Testis (tissue), 3 donors: ENCODE results near the gene ETS1. TPM values are rescaled to one million over a fixed set of nuclear protein-coding genes. Genes with fewer than 3 reads are reported as not detected.

Experiments
- DNase-seq: peaks from one replicate; pipeline ENCODE4 v3.0.0-alpha.2; 2019
- H3K27ac ChIP-seq, 2 donors: fragments of 200-600 bp; sonication (generic); one replicate each; pipeline ENCODE4 v1.5.1; 2019
- H3K27me3 ChIP-seq: fragments of 200-600 bp; sonication (generic); one replicate; pipeline ENCODE4 v1.5.1; 2019
- H3K36me3 ChIP-seq: fragments of 200-600 bp; sonication (generic); one replicate; pipeline ENCODE4 v1.5.1; 2017; ENCODE audit warnings: low read depth; ENCODE audit errors: missing control alignments
- H3K4me1 ChIP-seq: fragments of 200-600 bp; sonication (generic); one replicate; pipeline ENCODE4 v1.5.1; 2019
- H3K4me3 ChIP-seq, 2 donors: fragments of 200-600 bp; sonication (generic); one replicate each; pipeline ENCODE4 v1.5.1; 2017 to 2019
- H3K9me3 ChIP-seq: fragments of 200-600 bp; sonication (generic); one replicate; pipeline ENCODE4 v1.5.1; 2017
- POLR2A ChIP-seq: fragments of 450-650 bp; IDR thresholded peaks from one replicate; pipeline ENCODE4 v1.6.1; 2017; ENCODE audit warnings: antibody characterized with exemption, mild to moderate bottlenecking, moderate library complexity
- WGBS, 2 donors: methylation state at CpG; one replicate each; pipeline ENCODE4 v1.1.5; 2018; 5-methylcytosine and 5-hydroxymethylcytosine counted together
- intact Hi-C: fragments of 100-400 bp; cut with DNase I; formaldehyde crosslinking; loops from one replicate; pipeline ENCODE4 v1.15.1; 2023; ENCODE audit warnings: low total_unique reads
- polyA plus RNA-seq: library from polyadenylated mRNA; stranded (reverse); fragments of 350-450 nt; fragmentation: Illumina TruSeq; extraction: RNeasy Lipid Tissue Mini Kit (QIAGEN cat#74804); gene quantifications from one replicate; pipeline ENCODE4 v1.2.3, GENCODE V29; 2014; ENCODE audit warnings: low read depth, low replicate concordance; ENCODE audit not compliant: insufficient read depth
- total RNA-seq, 2 donors: library from RNA; depleted of rRNA; stranded (reverse); fragments of >200 nt; gene quantifications; one replicate each; pipeline ENCODE4 v1.2.3, GENCODE V29; 2016
- TF ChIP-seq, protein P1 (sequence below), 3 experiments: fragments of 450-650 bp in 2 of 3; fragments of 200-600 bp in 1 of 3; sonication (generic) in 1 of 3; IDR thresholded peaks; one replicate each; pipeline ENCODE4 v1.5.1; 2016 to 2019; ENCODE audit warnings: antibody characterized with exemption in 3 of 3, mild to moderate bottlenecking in 2 of 3, moderate library complexity in 1 of 3

The ETS1 gene
- total and polyA plus RNA-seq, 3 donors from 2014 or later = 15.1 to 21.1 (median 15.3) TPM

- intact Hi-C loops = no loop called here
Measured at GRCh38 chr11:128609785-128610184, 22.4 kb upstream of the ETS1 start.

GRCh38 chr11:128608746-128609407, 21.5 kb upstream of the ETS1 start:
- no peak overlapping the region for H3K27ac ChIP-seq
- intact Hi-C loops = no loop called here
- TF ChIP-seq, protein P1, sequence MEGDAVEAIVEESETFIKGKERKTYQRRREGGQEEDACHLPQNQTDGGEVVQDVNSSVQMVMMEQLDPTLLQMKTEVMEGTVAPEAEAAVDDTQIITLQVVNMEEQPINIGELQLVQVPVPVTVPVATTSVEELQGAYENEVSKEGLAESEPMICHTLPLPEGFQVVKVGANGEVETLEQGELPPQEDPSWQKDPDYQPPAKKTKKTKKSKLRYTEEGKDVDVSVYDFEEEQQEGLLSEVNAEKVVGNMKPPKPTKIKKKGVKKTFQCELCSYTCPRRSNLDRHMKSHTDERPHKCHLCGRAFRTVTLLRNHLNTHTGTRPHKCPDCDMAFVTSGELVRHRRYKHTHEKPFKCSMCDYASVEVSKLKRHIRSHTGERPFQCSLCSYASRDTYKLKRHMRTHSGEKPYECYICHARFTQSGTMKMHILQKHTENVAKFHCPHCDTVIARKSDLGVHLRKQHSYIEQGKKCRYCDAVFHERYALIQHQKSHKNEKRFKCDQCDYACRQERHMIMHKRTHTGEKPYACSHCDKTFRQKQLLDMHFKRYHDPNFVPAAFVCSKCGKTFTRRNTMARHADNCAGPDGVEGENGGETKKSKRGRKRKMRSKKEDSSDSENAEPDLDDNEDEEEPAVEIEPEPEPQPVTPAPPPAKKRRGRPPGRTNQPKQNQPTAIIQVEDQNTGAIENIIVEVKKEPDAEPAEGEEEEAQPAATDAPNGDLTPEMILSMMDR (IDR thresholded peaks at IDR 0.05) = no peak
- peaks cover 9% of the 10 kb centered on the region for H3K4me1 ChIP-seq
- DNase-seq = no peak
- H3K27me3 ChIP-seq = no peaks in the 10 kb centered on the region
- no peak overlapping the region for H3K4me3 ChIP-seq
- no peaks in the 10 kb centered on the region for H3K36me3 ChIP-seq
- no peaks in the 10 kb centered on the region for H3K9me3 ChIP-seq
- 88 to 94% methylated on average over 10 of the region's 10 CpGs for WGBS, 2 donors

More at GRCh38 chr11:128609785-128610184, 22.4 kb upstream of the ETS1 start:
- WGBS, 2 donors = 91 to 92% methylated on average over 6 of the region's 6 CpGs
- H3K9me3 ChIP-seq = no peaks in the 10 kb centered on the region
- H3K27ac ChIP-seq = no peak overlapping the region
- no peaks in the 10 kb centered on the region for H3K27me3 ChIP-seq
- H3K4me3 ChIP-seq = no peak overlapping the region
- peaks cover 9% of the 10 kb centered on the region for H3K4me1 ChIP-seq
- no peak for DNase-seq
- no peaks in the 10 kb centered on the region for H3K36me3 ChIP-seq
- TF ChIP-seq, protein P1 (IDR thresholded peaks at IDR 0.05) = no peak
- no peak for TF ChIP-seq POLR2A

GRCh38 chr11:128607819-128608218, 20.5 kb upstream of the ETS1 start:
- TF ChIP-seq, protein P1 (IDR thresholded peaks at IDR 0.05) = no peak
- no peak for TF ChIP-seq POLR2A
- 92 to 93% methylated on average over 5 of the region's 5 CpGs for WGBS, 2 donors
- no peaks in the 10 kb centered on the region for H3K9me3 ChIP-seq
- no peaks in the 10 kb centered on the region for H3K36me3 ChIP-seq
- no peak overlapping the region for H3K27ac ChIP-seq
- H3K4me3 ChIP-seq = no peak overlapping the region
- H3K4me1 ChIP-seq = peaks cover 9% of the 10 kb centered on the region
- intact Hi-C loops = no loop called here
- no peaks in the 10 kb centered on the region for H3K27me3 ChIP-seq
- no peak for DNase-seq

DNA sequence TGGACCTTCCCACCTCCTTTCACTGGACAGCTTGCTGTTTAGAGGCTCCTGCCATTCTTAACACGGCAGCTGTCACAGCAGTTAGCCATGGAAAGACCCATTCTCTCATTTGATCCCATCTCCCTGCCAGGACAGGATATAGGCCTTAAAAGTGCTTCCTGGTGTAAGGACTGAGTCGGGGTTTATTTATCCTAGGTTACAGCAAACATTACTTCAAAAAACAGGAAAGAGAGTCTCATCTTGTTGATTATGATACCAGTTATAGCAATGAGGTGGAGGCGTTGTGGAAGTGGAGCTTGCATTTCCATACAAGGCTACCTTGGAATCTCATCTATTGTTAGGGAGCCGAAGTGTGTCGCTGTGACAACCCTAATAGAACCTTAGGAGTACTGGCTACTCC, 17.4 kb upstream of the ETS1 start:
- 89 to 91% methylated on average over 5 of the region's 5 CpGs for WGBS, 2 donors
- Histone ChIP-seq H3K4me3 (no peak overlapping the region), H3K36me3 (no peaks in the 10 kb centered on the region), H3K27ac (no peak overlapping the region), H3K4me1 (no peaks in the 10 kb centered on the region), H3K9me3 (no peaks in the 10 kb centered on the region), H3K27me3 (no peaks in the 10 kb centered on the region)
- no peak for DNase-seq
- intact Hi-C loops = no loop called here
- TF ChIP-seq, protein P1 (IDR thresholded peaks at IDR 0.05) = no peak
- no peak for TF ChIP-seq POLR2A
